HS-27A (cell line): Measurements from ENCODE around the gene ZFYVE19.

ENCODE experiments used
- DNase-seq: peaks from one replicate; pipeline ENCODE4 v3.0.0-alpha.2; 2012; ENCODE audit warnings: low read depth, missing footprints

ZFYVE19 gene

DNA sequence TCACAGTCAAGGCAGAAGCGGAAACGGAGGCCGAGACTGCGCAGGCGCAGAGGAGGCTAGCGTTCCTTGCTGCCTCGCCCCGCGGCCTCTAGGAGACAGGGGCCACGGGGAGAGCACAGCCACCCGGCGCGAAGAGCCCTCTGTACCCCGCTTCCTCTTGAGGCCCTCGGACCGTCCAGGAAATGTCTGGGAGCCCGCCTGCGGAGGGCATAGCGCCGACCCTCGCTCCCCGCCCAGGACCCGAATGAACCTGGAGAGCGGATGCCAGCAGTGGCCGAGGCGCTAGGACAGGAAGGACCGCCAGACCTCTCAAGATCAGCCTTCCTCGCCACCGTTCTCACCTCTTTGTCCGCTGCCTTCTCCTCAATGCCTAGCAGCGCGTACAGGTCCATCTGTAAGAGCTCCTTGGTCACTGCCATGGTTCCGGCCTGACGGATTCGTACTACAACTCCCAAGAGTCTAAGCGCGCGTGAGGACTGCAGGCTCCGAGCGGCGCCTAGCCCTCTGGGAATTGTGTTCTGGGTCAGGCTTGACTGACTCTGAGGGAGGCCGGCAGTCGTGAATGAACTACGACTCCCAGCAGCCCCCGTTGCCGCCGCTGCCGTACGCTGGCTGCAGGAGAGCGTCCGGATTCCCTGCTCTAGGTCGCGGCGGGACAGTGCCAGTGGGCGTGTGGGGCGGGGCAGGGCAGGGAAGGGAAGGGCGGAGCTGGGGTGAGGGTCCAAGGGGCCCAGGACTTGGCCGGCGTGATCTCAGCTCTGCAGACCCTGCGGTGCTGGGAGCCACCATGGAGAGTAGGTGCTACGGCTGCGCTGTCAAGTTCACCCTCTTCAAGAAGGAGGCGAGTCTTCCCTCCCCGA is at the start of gene ZFYVE19, which contains the start of gene DNAJC17:
Gene ZFYVE19 (plus strand): TSS at position 62 of the 860 bp plus-strand sequence. CDS start 501 bp downstream, at position 563.
Gene DNAJC17 (minus strand): TSS at position 446 of the 860 bp plus-strand sequence. CDS start 27 bp downstream, at position 419.
- peak; percentile 93 for DNase-seq

DNA sequence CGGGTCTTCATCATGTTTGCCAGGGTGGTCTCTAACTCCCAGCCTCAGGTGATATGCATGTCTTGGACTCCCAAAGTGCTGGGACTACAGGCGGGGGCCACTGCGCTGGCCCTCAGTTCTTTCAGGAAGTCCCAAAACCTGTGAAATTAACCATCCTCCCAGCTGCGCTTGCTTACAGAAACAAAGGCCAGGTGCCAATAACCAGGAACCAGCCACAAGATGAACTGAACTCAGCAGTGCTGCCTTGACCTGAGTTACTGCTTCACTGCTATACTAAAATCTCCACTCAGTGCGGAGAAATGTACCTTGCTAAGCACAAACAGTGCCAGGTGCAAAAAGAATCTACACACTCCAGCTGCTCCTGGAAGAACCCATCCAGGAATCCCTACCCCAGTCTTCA is 46.9 kb upstream of the ZFYVE19 start:
- DNase-seq: no peak

GRCh38 chr15:40762919-40763800 is 43.7 kb upstream of the ZFYVE19 start:
- peak; percentile 35 for DNase-seq

- peak; percentile 42 for DNase-seq
Observed at GRCh38 chr15:40763801-40764628, 42.9 kb upstream of the ZFYVE19 start, which contains the start of gene GCHFR. GCHFR (plus strand) TSS chr15:40764068; CDS start chr15:40764181, 113 bp downstream.

GRCh38 chr15:40764629-40765103 is 42.2 kb upstream of the ZFYVE19 start:
- no peak for DNase-seq

DNA sequence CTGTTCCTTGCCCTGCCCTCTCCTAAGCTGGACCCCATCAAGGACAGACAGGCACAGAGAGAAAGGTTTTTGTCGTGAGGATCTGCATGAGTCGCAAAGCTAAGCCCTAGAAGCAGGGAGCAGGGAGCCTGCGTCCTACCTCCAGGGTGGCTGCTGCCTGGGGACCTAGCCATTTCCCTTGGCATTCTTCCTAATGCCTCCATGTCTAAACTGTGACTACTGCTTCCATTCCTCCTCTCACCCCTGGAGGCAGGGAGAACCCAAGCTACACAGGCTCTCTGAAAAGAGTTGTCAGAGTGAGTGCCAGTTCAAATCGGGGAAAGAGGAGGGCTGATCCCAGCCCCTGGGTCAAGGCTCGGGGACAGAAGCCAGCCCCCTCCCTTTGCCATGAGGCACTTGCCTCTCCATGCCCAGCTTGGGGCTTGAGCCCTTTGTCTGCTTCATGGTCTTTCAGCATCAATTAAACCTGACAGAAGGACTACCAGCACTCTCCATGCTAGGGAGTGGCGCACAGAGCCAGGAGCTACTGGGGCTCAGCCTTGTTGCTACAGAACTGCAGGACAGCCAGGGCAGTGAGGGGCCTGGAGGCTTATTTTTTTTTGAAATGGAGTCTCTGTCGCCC is 40.6 kb upstream of the ZFYVE19 start:
- DNase-seq: no peak

DNA sequence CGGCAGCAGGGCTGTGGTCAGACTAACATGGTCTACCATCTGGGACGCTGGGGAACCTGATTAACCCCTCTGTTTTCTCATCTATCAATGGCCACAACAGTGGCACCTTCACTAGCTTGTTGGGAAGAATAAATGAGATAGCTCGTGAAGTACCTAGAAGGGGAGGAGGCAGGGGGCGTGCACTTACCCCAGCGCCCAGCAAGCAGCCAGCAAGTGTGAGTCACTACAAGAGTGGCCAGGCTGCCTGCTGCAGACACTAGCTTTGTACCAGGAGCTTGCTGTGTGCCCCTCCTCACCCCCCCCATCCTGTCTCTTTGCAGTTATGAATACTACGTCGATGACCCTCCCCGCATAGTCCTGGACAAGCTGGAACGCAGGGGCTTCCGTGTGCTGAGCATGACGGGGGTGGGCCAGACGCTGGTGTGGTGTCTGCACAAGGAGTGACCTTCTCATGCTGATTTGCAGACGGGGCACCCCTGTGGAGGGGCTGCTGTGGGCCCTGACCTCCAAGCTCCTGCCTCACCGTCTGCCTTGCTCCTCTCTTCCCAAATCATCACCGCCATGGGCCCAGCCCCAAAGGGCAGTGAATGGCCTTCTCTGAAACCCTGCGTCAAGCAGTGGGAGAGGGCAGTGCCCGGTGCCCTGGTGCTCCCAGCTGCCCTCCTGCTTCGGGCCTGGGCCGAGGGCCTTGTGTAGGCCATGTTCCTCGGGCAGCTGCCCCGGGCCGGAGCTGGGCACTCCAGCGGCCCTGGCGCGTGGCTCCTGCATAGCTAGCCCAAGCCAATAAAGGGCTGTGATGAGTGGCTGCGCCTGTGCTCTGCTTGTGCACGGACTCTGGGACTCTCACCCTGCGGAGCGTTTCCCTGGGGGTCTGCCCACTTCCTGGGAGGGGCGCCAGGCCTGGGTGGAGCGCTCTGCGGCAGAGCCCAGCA is 39.7 kb upstream of the ZFYVE19 start:
- DNase-seq: no peak

GRCh38 chr15:40767838-40768500 is 38.9 kb upstream of the ZFYVE19 start:
- no peak for DNase-seq

- DNase-seq: no peak
Observed at GRCh38 chr15:40768521-40769273, 38.2 kb upstream of the ZFYVE19 start.

DNA sequence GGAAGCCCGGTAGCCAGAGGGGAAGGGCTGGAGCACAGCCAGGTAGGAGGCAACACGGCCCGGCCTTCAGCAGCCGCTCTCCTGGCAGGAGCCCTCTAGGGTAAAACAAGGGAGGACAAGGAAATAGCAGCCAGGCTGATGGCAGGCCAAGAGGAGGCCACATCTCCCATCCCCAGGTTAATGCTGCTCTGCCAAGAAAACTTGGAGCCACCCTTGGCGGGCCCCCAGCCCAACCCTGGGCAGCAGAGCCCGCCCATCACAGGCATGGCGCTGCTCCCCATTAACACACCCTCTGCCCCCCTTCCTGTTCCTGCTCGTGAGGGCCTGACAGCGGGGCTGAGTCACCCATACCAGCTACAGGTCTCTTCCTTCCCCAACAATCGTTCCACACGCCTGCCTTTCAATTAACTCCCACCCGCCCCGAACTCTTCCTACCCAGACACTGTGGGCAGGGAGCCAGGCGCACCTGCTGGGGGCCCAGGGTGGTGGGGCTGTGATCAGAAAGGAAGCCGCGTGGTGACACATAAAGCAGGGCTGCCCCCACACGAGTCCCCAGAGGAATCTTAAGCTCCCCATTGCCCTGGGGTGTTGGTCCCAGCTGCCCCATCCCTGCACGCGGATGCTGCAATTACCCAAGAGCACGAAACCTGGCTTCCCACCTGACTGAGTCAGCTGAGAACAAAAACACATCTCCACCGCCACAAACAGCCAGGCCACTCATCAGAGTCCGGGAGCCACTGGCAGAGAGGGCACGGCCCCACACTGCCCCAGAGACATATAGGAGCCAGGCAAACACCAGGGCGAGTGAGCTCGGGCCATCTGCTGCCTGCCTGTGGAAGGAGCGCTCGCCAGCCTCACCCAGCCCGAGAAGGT is 37.4 kb upstream of the ZFYVE19 start, which contains the start of gene C15orf62:
Gene C15orf62 (plus strand): TSS at position 707 of the 873 bp plus-strand sequence. CDS start 516 bp downstream, outside the sequence.
- no peak for DNase-seq

DNA sequence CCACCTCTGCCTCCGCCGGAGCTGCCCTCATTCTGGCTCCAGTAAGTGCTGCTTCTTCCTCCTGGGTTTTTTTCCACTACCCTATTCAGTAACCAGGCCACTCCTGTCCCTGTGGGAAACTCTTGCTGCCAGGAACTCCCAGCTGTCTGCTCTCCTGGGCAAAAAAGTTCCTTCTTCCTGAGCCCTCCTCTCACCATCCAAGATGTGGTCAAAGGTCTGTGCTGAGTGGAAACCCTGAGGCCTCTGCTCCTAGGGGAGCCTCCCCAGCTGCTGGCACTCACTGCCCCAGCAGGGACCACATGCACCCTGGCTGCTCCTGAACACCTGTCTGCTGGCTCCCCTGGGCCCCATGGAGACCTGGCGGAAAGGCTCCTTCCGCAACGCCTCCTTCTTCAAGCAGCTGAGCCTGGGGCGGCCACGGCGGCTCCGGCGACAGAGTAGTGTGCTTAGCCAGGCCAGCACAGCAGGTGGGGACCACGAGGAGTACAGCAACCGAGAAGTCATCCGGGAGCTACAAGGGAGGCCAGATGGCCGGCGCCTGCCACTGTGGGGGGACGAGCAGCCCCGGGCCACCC is 36.7 kb upstream of the ZFYVE19 start:
- no peak for DNase-seq

DNA sequence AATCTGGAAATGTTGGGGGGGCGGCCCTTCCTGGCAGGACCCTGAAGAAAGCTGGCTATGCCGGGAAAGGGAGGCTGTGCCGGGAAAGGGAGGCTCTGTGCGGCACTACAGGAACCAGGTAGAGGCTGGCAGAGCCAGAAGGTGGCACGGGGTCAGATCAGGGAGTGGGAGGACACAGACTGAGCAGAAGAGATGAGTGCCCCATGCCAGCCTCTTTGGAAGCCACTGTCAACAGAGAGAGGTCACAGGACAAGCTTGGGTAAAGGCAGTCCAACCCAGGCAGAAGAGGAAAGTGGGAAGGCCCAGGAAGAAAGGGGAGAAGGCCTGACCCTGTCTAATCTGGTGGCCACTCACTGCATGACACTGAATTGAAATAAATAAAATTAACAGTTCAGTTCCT is 35.6 kb upstream of the ZFYVE19 start:
- DNase-seq: no peak

- no peak for DNase-seq
Observed at GRCh38 chr15:40772014-40772413, 34.9 kb upstream of the ZFYVE19 start.

- DNase-seq: no peak
Observed at GRCh38 chr15:40773496-40773895, 33.4 kb upstream of the ZFYVE19 start.

GRCh38 chr15:40773902-40774301 is 33.0 kb upstream of the ZFYVE19 start:
- no peak for DNase-seq

- DNase-seq: no peak
Observed at GRCh38 chr15:40775007-40775406, 31.9 kb upstream of the ZFYVE19 start.
